ENCODE data around the gene ASPM.

ASPM gene

DNA sequence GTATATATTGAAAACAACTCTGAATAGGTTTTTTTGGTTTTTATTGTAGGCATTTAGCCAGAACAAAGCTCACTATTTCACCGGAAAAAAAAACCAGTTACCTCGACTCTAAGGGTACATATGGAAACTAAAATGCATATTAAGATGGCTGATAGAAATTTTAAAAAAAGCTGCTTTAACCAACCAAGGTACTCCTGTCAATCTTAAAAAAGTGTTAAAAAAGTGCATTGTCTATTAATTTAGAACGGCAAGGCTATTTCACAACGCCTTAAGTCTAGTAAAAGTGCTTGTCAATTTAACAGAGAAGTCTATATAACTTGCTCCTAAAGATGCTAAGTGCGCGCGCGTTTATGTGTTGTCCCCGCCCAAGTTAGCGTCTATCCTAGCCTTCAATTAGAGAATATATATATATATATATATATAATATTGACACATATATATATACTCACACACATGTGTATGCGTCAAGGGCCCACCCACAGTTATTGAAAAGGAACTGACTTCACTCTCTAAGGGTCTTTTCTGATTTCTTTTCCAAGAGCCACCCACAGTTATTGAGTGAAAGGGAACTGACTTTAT lies 934 bp downstream of the ASPM start:
- Histone ChIP-seq H3K9me3 (ENCODE audit: insufficient read depth, low read length) (no peaks in the 10 kb centered on the region), H4K20me1 (ENCODE audit: low read depth, low read length) (0 out of 2 replicates have a peak, but pooled peaks cover 3% of the 10 kb centered on the region), H3K27me3 (ENCODE audit: low read length) (no peaks in the 10 kb centered on the region), H3K9ac (ENCODE audit: low read length) (peak overlapping the region; percentile 97), H2AFZ (ENCODE audit: low read depth, low read length, severe bottlenecking) (peak overlapping the region; percentile 91), H3K27ac (ENCODE audit: low read depth, low read length) (peak overlapping the region; percentile 86), H3K4me3 (ENCODE audit: insufficient read depth, low read length, poor library complexity, severe bottlenecking) (peak overlapping the region; percentile 100), H3K9me2 (replicated peaks; ENCODE audit: insufficient read depth, low read length) (no peaks in the 10 kb centered on the region), H3K79me2 (ENCODE audit: insufficient read depth, low read length) (peaks cover 59% of the 10 kb centered on the region), H3F3A (ENCODE audit: insufficient read depth) (peaks cover 5% of the 10 kb centered on the region; the same call in 1 of the 2 replicates), H3K4me2 (ENCODE audit: low read depth, low read length, poor library complexity, severe bottlenecking) (peak overlapping the region; percentile 99), H3K36me3 (ENCODE audit: low read length) (peaks cover 41% of the 10 kb centered on the region)
- TF ChIP-seq, protein P1, sequence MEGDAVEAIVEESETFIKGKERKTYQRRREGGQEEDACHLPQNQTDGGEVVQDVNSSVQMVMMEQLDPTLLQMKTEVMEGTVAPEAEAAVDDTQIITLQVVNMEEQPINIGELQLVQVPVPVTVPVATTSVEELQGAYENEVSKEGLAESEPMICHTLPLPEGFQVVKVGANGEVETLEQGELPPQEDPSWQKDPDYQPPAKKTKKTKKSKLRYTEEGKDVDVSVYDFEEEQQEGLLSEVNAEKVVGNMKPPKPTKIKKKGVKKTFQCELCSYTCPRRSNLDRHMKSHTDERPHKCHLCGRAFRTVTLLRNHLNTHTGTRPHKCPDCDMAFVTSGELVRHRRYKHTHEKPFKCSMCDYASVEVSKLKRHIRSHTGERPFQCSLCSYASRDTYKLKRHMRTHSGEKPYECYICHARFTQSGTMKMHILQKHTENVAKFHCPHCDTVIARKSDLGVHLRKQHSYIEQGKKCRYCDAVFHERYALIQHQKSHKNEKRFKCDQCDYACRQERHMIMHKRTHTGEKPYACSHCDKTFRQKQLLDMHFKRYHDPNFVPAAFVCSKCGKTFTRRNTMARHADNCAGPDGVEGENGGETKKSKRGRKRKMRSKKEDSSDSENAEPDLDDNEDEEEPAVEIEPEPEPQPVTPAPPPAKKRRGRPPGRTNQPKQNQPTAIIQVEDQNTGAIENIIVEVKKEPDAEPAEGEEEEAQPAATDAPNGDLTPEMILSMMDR (IDR thresholded peaks at IDR 0.05; ENCODE audit: insufficient read depth, low read length, poor library complexity, severe bottlenecking): no peak
- TF ChIP-seq EZH2phosphoT487 (conservative IDR thresholded peaks at IDR 0.05; ENCODE audit: low read length): no peak

DNA sequence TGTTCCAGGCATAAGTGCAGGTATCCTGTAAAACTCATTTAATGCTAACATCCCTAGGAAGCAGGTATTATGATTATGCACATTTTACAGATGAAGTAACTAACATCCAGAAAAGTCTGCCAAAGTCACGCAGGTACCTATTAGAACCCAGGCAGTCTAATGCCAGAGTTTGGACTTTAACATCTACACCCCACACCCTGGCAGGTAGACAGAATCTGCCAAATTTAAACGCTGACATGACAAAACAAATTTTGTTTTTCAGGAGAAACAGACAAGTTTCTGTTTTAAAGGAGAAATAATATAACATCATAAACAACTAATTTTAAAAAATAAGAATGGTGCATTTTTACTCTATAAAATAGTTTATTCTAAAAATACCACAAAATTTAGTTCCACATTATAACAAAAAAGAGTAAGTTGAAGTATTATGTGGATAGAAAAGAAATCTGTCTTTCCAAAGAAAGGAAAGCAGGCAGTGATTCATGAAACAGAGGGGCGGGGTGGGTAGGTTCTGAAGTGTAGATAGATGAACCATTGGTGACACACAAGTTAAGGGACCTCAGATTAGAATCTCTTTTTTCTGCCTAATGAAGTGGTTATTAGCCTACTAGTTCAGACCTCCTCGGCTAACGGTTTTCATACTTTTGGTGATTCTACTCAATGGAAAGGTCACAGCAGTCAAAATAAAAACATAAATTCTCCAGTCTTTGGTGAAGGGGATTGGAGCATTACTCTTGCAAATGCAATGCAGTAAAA lies 1.7 kb downstream of the ASPM start:
- H3F3A ChIP-seq (ENCODE audit: insufficient read depth): peaks cover 5% of the 10 kb centered on the region; the same call in 1 of the 2 replicates
- peak overlapping the region; percentile 99 for H3K4me2 ChIP-seq (ENCODE audit: low read depth, low read length, poor library complexity, severe bottlenecking)
- no peaks in the 10 kb centered on the region for H3K9me3 ChIP-seq (ENCODE audit: insufficient read depth, low read length)
- H3K27me3 ChIP-seq (ENCODE audit: low read length): no peaks in the 10 kb centered on the region
- peaks cover 67% of the 10 kb centered on the region for H3K79me2 ChIP-seq (ENCODE audit: insufficient read depth, low read length)
- peak overlapping the region; percentile 97 for H3K9ac ChIP-seq (ENCODE audit: low read length)
- H3K36me3 ChIP-seq (ENCODE audit: low read length): peaks cover 49% of the 10 kb centered on the region
- peak overlapping the region; percentile 86 for H3K27ac ChIP-seq (ENCODE audit: low read depth, low read length)
- peak overlapping the region; percentile 100 for H3K4me3 ChIP-seq (ENCODE audit: insufficient read depth, low read length, poor library complexity, severe bottlenecking)
- no peaks in the 10 kb centered on the region for H3K9me2 ChIP-seq (replicated peaks; ENCODE audit: insufficient read depth, low read length)
- TF ChIP-seq, protein P1 (IDR thresholded peaks at IDR 0.05; ENCODE audit: insufficient read depth, low read length, poor library complexity, severe bottlenecking): no peak
- TF ChIP-seq EZH2phosphoT487 (conservative IDR thresholded peaks at IDR 0.05; ENCODE audit: low read length): no peak
- H2AFZ ChIP-seq (ENCODE audit: low read depth, low read length, severe bottlenecking): peak overlapping the region; percentile 61
- H4K20me1 ChIP-seq (ENCODE audit: low read depth, low read length): 0 out of 2 replicates have a peak, but pooled peaks cover 3% of the 10 kb centered on the region

DNA sequence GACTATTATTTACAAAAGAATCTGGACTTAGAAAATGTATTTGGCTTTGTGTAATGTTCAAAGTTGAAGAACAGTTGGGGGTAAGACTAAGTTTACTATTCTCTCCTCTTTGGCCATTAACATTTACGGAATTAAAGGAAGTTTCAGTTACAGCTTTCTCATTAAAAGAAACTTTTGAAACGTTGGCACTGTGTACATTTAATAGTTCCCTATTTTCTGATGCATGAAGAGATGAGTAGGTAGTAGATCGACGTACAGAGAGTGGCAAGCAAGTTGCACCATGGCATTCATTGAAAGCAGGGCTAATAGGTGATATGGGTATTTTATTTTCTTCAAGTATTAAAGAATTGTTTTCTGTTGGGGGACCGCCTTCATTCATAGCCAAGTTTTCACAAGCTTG lies 3.2 kb downstream of the ASPM start:
- Histone ChIP-seq H3K9me2 (replicated peaks; ENCODE audit: insufficient read depth, low read length) (no peaks in the 10 kb centered on the region), H4K20me1 (ENCODE audit: low read depth, low read length) (0 out of 2 replicates have a peak, but pooled peaks cover 3% of the 10 kb centered on the region), H3K79me2 (ENCODE audit: insufficient read depth, low read length) (peaks cover 81% of the 10 kb centered on the region), H3K4me3 (ENCODE audit: insufficient read depth, low read length, poor library complexity, severe bottlenecking) (no peak overlapping the region), H2AFZ (ENCODE audit: low read depth, low read length, severe bottlenecking) (no peak overlapping the region), H3K27ac (ENCODE audit: low read depth, low read length) (no peak overlapping the region), H3K36me3 (ENCODE audit: low read length) (peaks cover 61% of the 10 kb centered on the region), H3K9me3 (ENCODE audit: insufficient read depth, low read length) (no peaks in the 10 kb centered on the region), H3K27me3 (ENCODE audit: low read length) (no peaks in the 10 kb centered on the region), H3K9ac (ENCODE audit: low read length) (no peak overlapping the region), H3K4me2 (ENCODE audit: low read depth, low read length, poor library complexity, severe bottlenecking) (peak overlapping the region; percentile 99), H3F3A (ENCODE audit: insufficient read depth) (peaks cover 3% of the 10 kb centered on the region; the same call in 1 of the 2 replicates)
- TF ChIP-seq, protein P1 (IDR thresholded peaks at IDR 0.05; ENCODE audit: insufficient read depth, low read length, poor library complexity, severe bottlenecking): no peak
- TF ChIP-seq EZH2phosphoT487 (conservative IDR thresholded peaks at IDR 0.05; ENCODE audit: low read length): no peak
